Neural cell (in vitro differentiated cells): ENCODE measurements around the gene ITGA1. TPM values are rescaled to one million over a fixed set of nuclear protein-coding genes. Genes with fewer than 3 reads are reported as not detected.

ENCODE experiments used
- H2AFZ ChIP-seq: fragments of 200-600, 300-800 bp; sonication (generic), shearing (Covaris generic); 2 replicates; pipeline ENCODE4 v1.6.0; 2014; ENCODE audit warnings: low read depth, mild to moderate bottlenecking, antibody characterized with exemption, low read length, moderate library complexity
- H3F3A ChIP-seq: fragments of 200-600 bp; shearing (Covaris generic); 2 replicates; pipeline ENCODE4 v1.6.1; 2016; ENCODE audit warnings: mild to moderate bottlenecking, moderate library complexity, mixed read lengths, antibody characterized with exemption, low read length; ENCODE audit not compliant: insufficient read depth, poor library complexity, severe bottlenecking
- H3K27ac ChIP-seq: fragments of 200-600, 300-800 bp; sonication (generic), shearing (Covaris generic); 2 replicates; pipeline ENCODE4 v1.5.1; 2014; ENCODE audit warnings: mild to moderate bottlenecking, low read length, moderate library complexity
- H3K27me3 ChIP-seq: fragments of 300-800, 200-600 bp; sonication (generic), shearing (Covaris generic); 2 replicates; pipeline ENCODE4 v1.6.0; 2014; ENCODE audit warnings: mild to moderate bottlenecking, low read depth, low read length, moderate library complexity; ENCODE audit not compliant: insufficient read depth
- H3K36me3 ChIP-seq: fragments of 300-800, 200-600 bp; sonication (generic), shearing (Covaris generic); 2 replicates; pipeline ENCODE4 v1.5.1; 2014; ENCODE audit warnings: mild to moderate bottlenecking, antibody characterized with exemption, low read length, moderate library complexity; ENCODE audit not compliant: insufficient read depth
- H3K4me2 ChIP-seq: fragments of 300-800, 200-600 bp; sonication (generic), shearing (Covaris generic); 2 replicates; pipeline ENCODE4 v1.6.0; 2014; ENCODE audit warnings: mild to moderate bottlenecking, low read length
- H3K4me3 ChIP-seq: fragments of 300-800, 200-600 bp; sonication (generic), shearing (Covaris generic); 2 replicates; pipeline ENCODE4 v1.5.1; 2014; ENCODE audit warnings: mild to moderate bottlenecking, low read length, moderate library complexity
- H3K79me2 ChIP-seq: fragments of 200-600 bp; shearing (Covaris generic); replicated peaks from 2 replicates; pipeline ENCODE4 v1.6.0; 2014; ENCODE audit warnings: mild to moderate bottlenecking, low read length, moderate library complexity; ENCODE audit not compliant: insufficient read depth
- H3K9ac ChIP-seq: fragments of 300-800, 200-600 bp; sonication (generic), shearing (Covaris generic); 2 replicates; pipeline ENCODE4 v1.6.1; 2016; ENCODE audit warnings: mild to moderate bottlenecking, low read length, mixed read lengths
- H3K9me2 ChIP-seq: fragments of 200-600 bp; shearing (Covaris generic); 2 replicates; pipeline ENCODE4 v1.6.1; 2016; ENCODE audit warnings: mild to moderate bottlenecking, low read length, mixed read lengths; ENCODE audit not compliant: insufficient read depth
- H3K9me3 ChIP-seq: fragments of 200-600, 300-800 bp; sonication (generic), shearing (Covaris generic); 2 replicates; pipeline ENCODE4 v1.6.1; 2016; ENCODE audit warnings: mild to moderate bottlenecking, mixed run types, low read length, moderate library complexity, mixed read lengths
- H4K20me1 ChIP-seq: fragments of 200-600 bp; shearing (Covaris generic); 2 replicates; pipeline ENCODE4 v1.6.1; 2016; ENCODE audit warnings: mild to moderate bottlenecking, mixed run types; ENCODE audit not compliant: insufficient read depth
- CTCF ChIP-seq: fragments of 450-650 bp; IDR thresholded peaks from 2 replicates; pipeline ENCODE4 v1.5.1; 2014; ENCODE audit warnings: antibody characterized with exemption, mild to moderate bottlenecking, moderate library complexity; ENCODE audit not compliant: poor library complexity, severe bottlenecking
- EP300 ChIP-seq: fragments of 450-650 bp; conservative IDR thresholded peaks from 2 replicates; pipeline ENCODE4 v1.6.1; 2014; ENCODE audit warnings: antibody characterized with exemption, mild to moderate bottlenecking, moderate library complexity; ENCODE audit not compliant: poor library complexity, severe bottlenecking
- EZH2 ChIP-seq: fragments of 200-600, 300-800 bp; shearing (Covaris generic), sonication (generic); IDR thresholded peaks from 2 replicates; pipeline ENCODE4 v1.6.1; 2014; ENCODE audit warnings: antibody characterized with exemption, low read length, borderline replicate concordance, mild to moderate bottlenecking; ENCODE audit not compliant: insufficient read depth, poor library complexity, severe bottlenecking
- MXI1 ChIP-seq: fragments of 450-650 bp; conservative IDR thresholded peaks from 2 replicates; pipeline ENCODE4 v1.6.1; 2014; ENCODE audit warnings: antibody characterized with exemption, mild to moderate bottlenecking; ENCODE audit not compliant: poor library complexity, severe bottlenecking
- POLR2AphosphoS5 ChIP-seq: IDR thresholded peaks from 2 replicates; pipeline ENCODE4 v1.6.1; 2012
- RAD21 ChIP-seq: fragments of 450-650 bp; conservative IDR thresholded peaks from 2 replicates; pipeline ENCODE4 v1.6.1; 2014; ENCODE audit warnings: antibody characterized with exemption, mild to moderate bottlenecking, moderate library complexity
- REST ChIP-seq: IDR thresholded peaks from 2 replicates; pipeline ENCODE4 v1.6.1; 2012; ENCODE audit warnings: borderline replicate concordance
- SMC3 ChIP-seq: fragments of 450-650 bp; conservative IDR thresholded peaks from 2 replicates; pipeline ENCODE4 v1.6.1; 2014; ENCODE audit warnings: antibody characterized with exemption, mild to moderate bottlenecking, moderate library complexity; ENCODE audit not compliant: poor library complexity
- TAF1 ChIP-seq: IDR thresholded peaks from 2 replicates; pipeline ENCODE4 v1.6.1; 2012; ENCODE audit warnings: low read depth
- polyA plus RNA-seq: library from polyadenylated mRNA; depleted of rRNA; stranded (reverse); fragments of >200 nt; gene quantifications from 2 replicates; pipeline ENCODE4 v1.2.3, GENCODE V29; 2014

The ITGA1 gene
- polyA plus RNA-seq, 1 donor from 2014 or later: 0.15 TPM

GRCh38 chr5:52740007-52740406 is 47.7 kb upstream of the ITGA1 start:
- H3K36me3 ChIP-seq: no peaks in the 10 kb centered on the region
- no peaks in the 10 kb centered on the region for H4K20me1 ChIP-seq
- no peaks in the 10 kb centered on the region for H3K27me3 ChIP-seq
- no peaks in the 10 kb centered on the region for H3K79me2 ChIP-seq
- H3K4me3 ChIP-seq: no peak overlapping the region
- no peaks in the 10 kb centered on the region for H3K9me2 ChIP-seq
- no peak for TF ChIP-seq REST
- TF ChIP-seq TAF1: no peak
- no peak for TF ChIP-seq EZH2
- no peak for TF ChIP-seq POLR2AphosphoS5
- no peak for TF ChIP-seq CTCF
- no peak for TF ChIP-seq EP300
- TF ChIP-seq SMC3: no peak
- no peak for TF ChIP-seq MXI1
- TF ChIP-seq RAD21: no peak
- no peak overlapping the region for H3K9ac ChIP-seq
- no peaks in the 10 kb centered on the region for H3K9me3 ChIP-seq
- no peaks in the 10 kb centered on the region for H3F3A ChIP-seq
- H3K4me2 ChIP-seq: no peak overlapping the region
- no peak overlapping the region for H3K27ac ChIP-seq
- H2AFZ ChIP-seq: no peak overlapping the region

DNA sequence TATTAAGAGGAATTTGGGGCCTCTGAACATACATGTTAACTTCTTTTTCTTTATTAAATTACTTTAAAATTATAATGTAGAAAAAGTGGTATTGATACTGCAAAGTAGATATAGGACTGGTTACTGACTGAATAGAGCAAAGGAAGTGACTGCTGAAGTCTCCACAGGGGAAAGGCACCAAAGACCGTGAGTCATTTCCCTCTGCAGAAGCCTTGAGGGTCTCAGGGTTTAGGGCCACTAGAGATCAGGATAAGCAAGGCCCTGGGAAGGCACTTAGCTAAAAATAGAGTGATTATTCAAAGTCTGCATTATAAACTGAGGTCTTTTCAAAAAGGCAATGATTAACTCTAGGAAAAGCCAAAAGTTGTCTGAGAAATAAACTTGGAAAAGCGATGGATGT is 44.7 kb upstream of the ITGA1 start:
- Histone ChIP-seq H3K9me2 (no peaks in the 10 kb centered on the region), H3K4me3 (no peak overlapping the region), H3K9ac (no peak overlapping the region), H3F3A (no peaks in the 10 kb centered on the region), H4K20me1 (no peaks in the 10 kb centered on the region), H3K27me3 (no peaks in the 10 kb centered on the region), H3K36me3 (no peaks in the 10 kb centered on the region), H2AFZ (no peak overlapping the region), H3K9me3 (no peaks in the 10 kb centered on the region), H3K79me2 (no peaks in the 10 kb centered on the region), H3K4me2 (no peak overlapping the region), H3K27ac (no peak overlapping the region)
- TF ChIP-seq TAF1 (no peak), POLR2AphosphoS5 (no peak), CTCF (no peak), RAD21 (no peak), SMC3 (no peak), MXI1 (no peak), EZH2 (no peak), REST (no peak), EP300 (no peak)
